HL-60 (cell line): ENCODE measurements around the gene EFCAB8.

ENCODE experiments used
- GABPA ChIP-seq: IDR thresholded peaks from 2 replicates; pipeline ENCODE4 v1.6.1; 2012; ENCODE audit warnings: low read depth
- POLR2AphosphoS5 ChIP-seq: IDR thresholded peaks from 2 replicates; pipeline ENCODE4 v1.6.1; 2012; ENCODE audit warnings: low read depth
- TF ChIP-seq, protein P1 (sequence below): IDR thresholded peaks from one replicate; pipeline ENCODE4 v1.5.1; 2011; ENCODE audit warnings: low read length, control low read depth, inconsistent platforms; ENCODE audit not compliant: insufficient read depth
- TF ChIP-seq, protein P2 (sequence below): IDR thresholded peaks from 2 replicates; pipeline ENCODE4 v1.6.1; 2012; ENCODE audit warnings: low read depth; ENCODE audit not compliant: insufficient replicate concordance

DNA sequence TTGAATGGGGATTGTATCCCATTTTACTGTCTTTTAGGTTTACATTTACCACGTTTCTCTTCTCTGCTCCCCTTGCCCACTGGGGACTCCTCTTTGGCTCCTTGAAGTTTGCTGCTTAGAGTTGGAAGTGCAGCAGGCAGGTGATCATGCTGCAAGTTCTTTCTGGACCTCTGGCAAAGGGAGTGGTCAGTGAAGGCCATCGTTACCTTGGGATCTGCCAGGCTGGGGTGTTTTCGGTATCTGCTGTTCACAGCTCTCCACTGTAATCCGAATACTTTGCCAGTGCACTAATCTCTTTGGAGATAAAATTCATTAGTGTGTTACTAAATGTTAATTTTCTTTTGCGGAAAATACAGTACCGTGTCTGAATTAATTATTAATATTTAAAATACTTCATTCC, 9.1 kb upstream of the EFCAB8 start:
- TF ChIP-seq, protein P1, sequence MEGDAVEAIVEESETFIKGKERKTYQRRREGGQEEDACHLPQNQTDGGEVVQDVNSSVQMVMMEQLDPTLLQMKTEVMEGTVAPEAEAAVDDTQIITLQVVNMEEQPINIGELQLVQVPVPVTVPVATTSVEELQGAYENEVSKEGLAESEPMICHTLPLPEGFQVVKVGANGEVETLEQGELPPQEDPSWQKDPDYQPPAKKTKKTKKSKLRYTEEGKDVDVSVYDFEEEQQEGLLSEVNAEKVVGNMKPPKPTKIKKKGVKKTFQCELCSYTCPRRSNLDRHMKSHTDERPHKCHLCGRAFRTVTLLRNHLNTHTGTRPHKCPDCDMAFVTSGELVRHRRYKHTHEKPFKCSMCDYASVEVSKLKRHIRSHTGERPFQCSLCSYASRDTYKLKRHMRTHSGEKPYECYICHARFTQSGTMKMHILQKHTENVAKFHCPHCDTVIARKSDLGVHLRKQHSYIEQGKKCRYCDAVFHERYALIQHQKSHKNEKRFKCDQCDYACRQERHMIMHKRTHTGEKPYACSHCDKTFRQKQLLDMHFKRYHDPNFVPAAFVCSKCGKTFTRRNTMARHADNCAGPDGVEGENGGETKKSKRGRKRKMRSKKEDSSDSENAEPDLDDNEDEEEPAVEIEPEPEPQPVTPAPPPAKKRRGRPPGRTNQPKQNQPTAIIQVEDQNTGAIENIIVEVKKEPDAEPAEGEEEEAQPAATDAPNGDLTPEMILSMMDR: no peak
- TF ChIP-seq GABPA (no peak), POLR2AphosphoS5 (no peak)
- TF ChIP-seq, protein P2, sequence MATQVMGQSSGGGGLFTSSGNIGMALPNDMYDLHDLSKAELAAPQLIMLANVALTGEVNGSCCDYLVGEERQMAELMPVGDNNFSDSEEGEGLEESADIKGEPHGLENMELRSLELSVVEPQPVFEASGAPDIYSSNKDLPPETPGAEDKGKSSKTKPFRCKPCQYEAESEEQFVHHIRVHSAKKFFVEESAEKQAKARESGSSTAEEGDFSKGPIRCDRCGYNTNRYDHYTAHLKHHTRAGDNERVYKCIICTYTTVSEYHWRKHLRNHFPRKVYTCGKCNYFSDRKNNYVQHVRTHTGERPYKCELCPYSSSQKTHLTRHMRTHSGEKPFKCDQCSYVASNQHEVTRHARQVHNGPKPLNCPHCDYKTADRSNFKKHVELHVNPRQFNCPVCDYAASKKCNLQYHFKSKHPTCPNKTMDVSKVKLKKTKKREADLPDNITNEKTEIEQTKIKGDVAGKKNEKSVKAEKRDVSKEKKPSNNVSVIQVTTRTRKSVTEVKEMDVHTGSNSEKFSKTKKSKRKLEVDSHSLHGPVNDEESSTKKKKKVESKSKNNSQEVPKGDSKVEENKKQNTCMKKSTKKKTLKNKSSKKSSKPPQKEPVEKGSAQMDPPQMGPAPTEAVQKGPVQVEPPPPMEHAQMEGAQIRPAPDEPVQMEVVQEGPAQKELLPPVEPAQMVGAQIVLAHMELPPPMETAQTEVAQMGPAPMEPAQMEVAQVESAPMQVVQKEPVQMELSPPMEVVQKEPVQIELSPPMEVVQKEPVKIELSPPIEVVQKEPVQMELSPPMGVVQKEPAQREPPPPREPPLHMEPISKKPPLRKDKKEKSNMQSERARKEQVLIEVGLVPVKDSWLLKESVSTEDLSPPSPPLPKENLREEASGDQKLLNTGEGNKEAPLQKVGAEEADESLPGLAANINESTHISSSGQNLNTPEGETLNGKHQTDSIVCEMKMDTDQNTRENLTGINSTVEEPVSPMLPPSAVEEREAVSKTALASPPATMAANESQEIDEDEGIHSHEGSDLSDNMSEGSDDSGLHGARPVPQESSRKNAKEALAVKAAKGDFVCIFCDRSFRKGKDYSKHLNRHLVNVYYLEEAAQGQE: no peak
